Measurements from ENCODE around the gene NTN1. TPM values are rescaled to one million over a fixed set of nuclear protein-coding genes. Genes with fewer than 3 reads are reported as not detected.

Gene NTN1
- total RNA-seq, 1 donor from 2014 or later, result 4.7 TPM

- no peaks in the 10 kb centered on the region for H3K36me3 ChIP-seq
- H3K4me1 ChIP-seq, result peaks cover 9% of the 10 kb centered on the region
- H3K4me3 ChIP-seq, result no peak overlapping the region
- intact Hi-C loops (cut with DNase I), result no loop called here
- H3K9me3 ChIP-seq, result no peaks in the 10 kb centered on the region
- H3K27ac ChIP-seq, result peak overlapping the region; percentile 54
- no peaks in the 10 kb centered on the region for H3K27me3 ChIP-seq
- DNase-seq (ENCODE audit: extremely low spot score in 2 of 2), result peak in 1 of 2 donors; percentile 40
- TF ChIP-seq, protein P1, sequence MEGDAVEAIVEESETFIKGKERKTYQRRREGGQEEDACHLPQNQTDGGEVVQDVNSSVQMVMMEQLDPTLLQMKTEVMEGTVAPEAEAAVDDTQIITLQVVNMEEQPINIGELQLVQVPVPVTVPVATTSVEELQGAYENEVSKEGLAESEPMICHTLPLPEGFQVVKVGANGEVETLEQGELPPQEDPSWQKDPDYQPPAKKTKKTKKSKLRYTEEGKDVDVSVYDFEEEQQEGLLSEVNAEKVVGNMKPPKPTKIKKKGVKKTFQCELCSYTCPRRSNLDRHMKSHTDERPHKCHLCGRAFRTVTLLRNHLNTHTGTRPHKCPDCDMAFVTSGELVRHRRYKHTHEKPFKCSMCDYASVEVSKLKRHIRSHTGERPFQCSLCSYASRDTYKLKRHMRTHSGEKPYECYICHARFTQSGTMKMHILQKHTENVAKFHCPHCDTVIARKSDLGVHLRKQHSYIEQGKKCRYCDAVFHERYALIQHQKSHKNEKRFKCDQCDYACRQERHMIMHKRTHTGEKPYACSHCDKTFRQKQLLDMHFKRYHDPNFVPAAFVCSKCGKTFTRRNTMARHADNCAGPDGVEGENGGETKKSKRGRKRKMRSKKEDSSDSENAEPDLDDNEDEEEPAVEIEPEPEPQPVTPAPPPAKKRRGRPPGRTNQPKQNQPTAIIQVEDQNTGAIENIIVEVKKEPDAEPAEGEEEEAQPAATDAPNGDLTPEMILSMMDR (IDR thresholded peaks at IDR 0.05), result no peak
- no peak for TF ChIP-seq POLR2AphosphoS5 (IDR thresholded peaks at IDR 0.05; ENCODE audit: insufficient read depth in 1 of 2, low read depth in 1 of 2)
- no peak for TF ChIP-seq POLR2A (IDR thresholded peaks at IDR 0.05)
Measured at GRCh38 chr17:9028202-9028987, 7.1 kb downstream of the NTN1 start.

GRCh38 chr17:9028988-9029570 lies 7.8 kb downstream of the NTN1 start:
- Histone ChIP-seq H3K4me1 (peaks cover 6% of the 10 kb centered on the region), H3K9me3 (no peaks in the 10 kb centered on the region), H3K27me3 (no peaks in the 10 kb centered on the region), H3K27ac (peak overlapping the region; percentile 33), H3K36me3 (no peaks in the 10 kb centered on the region), H3K4me3 (no peak overlapping the region)
- TF ChIP-seq, protein P1 (IDR thresholded peaks at IDR 0.05), result no peak
- TF ChIP-seq POLR2A (IDR thresholded peaks at IDR 0.05) (no peak), POLR2AphosphoS5 (IDR thresholded peaks at IDR 0.05; ENCODE audit: insufficient read depth in 1 of 2, low read depth in 1 of 2) (no peak)
- peak in 1 of 2 donors; percentile 56 for DNase-seq (ENCODE audit: extremely low spot score in 2 of 2)
- intact Hi-C loops (cut with DNase I), result no loop called here

DNA sequence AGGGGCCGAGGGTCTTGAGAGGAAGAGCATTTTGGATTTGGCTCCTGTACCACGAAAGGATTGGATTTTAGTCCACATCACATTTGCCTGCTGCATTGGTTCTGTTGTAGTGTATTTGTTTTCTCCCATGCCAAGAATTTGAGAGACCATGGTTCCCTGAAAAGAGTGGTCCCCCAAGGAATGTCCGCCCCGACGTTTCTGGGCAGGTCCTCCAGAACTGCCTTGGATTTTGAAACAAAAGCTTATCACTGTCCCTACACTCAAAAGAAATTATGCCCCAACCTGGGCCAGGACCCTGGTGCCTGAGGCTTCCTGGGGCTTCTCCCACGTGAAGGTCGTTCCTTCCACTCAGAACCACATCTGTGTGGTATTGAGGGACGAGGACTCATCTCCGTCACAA lies 10.8 kb downstream of the NTN1 start:
- Histone ChIP-seq H3K27ac (no peak overlapping the region), H3K4me3 (no peak overlapping the region)
- TF ChIP-seq POLR2AphosphoS5 (IDR thresholded peaks at IDR 0.05; ENCODE audit: insufficient read depth in 1 of 2, low read depth in 1 of 2) (no peak), POLR2A (IDR thresholded peaks at IDR 0.05) (no peak)
- TF ChIP-seq, protein P1 (IDR thresholded peaks at IDR 0.05), result no peak

DNA sequence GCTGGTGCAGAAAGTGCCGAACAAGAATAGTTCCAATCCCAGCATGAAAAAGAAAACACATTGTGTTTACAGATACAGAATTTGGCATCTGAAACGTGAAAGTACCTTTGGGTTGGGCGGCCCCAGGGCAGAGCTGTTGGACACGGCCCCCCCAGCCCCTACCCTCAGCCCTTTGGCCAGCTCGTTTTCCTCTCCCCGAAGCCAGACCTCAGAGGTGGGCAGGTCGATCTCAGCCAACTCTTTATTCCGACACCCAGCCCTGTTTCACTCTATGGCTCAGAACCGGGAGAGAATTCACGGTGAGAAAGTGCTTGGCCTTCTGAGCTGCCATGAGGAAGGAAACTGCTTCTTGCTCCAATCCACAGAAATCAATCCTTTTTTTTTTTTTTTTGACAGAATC lies 11.3 kb downstream of the NTN1 start:
- no peaks in the 10 kb centered on the region for H3K9me3 ChIP-seq
- DNase-seq (ENCODE audit: extremely low spot score in 2 of 2), result peak in 1 of 2 donors; percentile 52
- H3K4me3 ChIP-seq, result no peak overlapping the region
- TF ChIP-seq, protein P1 (IDR thresholded peaks at IDR 0.05), result no peak
- TF ChIP-seq POLR2A (IDR thresholded peaks at IDR 0.05) (no peak), POLR2AphosphoS5 (IDR thresholded peaks at IDR 0.05; ENCODE audit: insufficient read depth in 1 of 2, low read depth in 1 of 2) (no peak)
- peaks cover 6% of the 10 kb centered on the region for H3K4me1 ChIP-seq
- no peak overlapping the region for H3K27ac ChIP-seq
- intact Hi-C loops (cut with DNase I), result no loop called here
- no peaks in the 10 kb centered on the region for H3K36me3 ChIP-seq
- H3K27me3 ChIP-seq, result no peaks in the 10 kb centered on the region

More for the DNA sequence above, 10.8 kb downstream of the NTN1 start:
- no peaks in the 10 kb centered on the region for H3K9me3 ChIP-seq
- intact Hi-C loops (cut with DNase I), result no loop called here
- peaks cover 6% of the 10 kb centered on the region for H3K4me1 ChIP-seq
- H3K27me3 ChIP-seq, result no peaks in the 10 kb centered on the region
- peak in 1 of 2 donors; percentile 54 for DNase-seq (ENCODE audit: extremely low spot score in 2 of 2)
- H3K36me3 ChIP-seq, result no peaks in the 10 kb centered on the region

DNA sequence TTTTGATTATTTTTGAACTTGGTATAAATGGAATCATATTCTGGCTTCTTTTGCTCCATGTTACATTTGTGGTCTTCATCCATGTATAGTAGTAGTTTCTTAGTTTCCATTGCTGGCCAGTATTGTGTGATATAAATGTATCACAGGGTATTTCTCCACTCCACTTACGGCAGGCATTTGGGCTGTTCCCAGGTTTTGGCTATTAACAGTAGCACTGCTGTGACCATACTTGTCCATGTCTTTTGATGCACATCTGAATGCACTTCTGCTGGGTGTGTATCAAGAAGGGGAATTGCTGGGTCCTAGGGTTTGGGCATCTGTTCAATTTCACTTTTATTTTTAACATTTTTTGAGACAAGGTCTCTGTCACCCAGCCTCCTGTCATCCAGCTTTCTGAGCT lies 13.9 kb downstream of the NTN1 start:
- H3K27ac ChIP-seq, result no peak overlapping the region

More for the DNA sequence above, 13.9 kb downstream of the NTN1 start:
- Histone ChIP-seq H3K27me3 (no peaks in the 10 kb centered on the region), H3K9me3 (no peaks in the 10 kb centered on the region), H3K36me3 (no peaks in the 10 kb centered on the region), H3K4me1 (no peaks in the 10 kb centered on the region), H3K4me3 (no peak overlapping the region)
- intact Hi-C loops (cut with DNase I), result no loop called here
- peak in 1 of 2 donors; percentile 29 for DNase-seq (ENCODE audit: extremely low spot score in 2 of 2)
- TF ChIP-seq, protein P1 (IDR thresholded peaks at IDR 0.05), result no peak
- no peak for TF ChIP-seq POLR2A (IDR thresholded peaks at IDR 0.05)
- no peak for TF ChIP-seq POLR2AphosphoS5 (IDR thresholded peaks at IDR 0.05; ENCODE audit: insufficient read depth in 1 of 2, low read depth in 1 of 2)
